ENCODE data around the gene CD81. TPM values are rescaled to one million over a fixed set of nuclear protein-coding genes. Genes with fewer than 3 reads are reported as not detected.

The CD81 gene
- total RNA-seq, 1 donor from 2014 or later, result 441 TPM

DNA sequence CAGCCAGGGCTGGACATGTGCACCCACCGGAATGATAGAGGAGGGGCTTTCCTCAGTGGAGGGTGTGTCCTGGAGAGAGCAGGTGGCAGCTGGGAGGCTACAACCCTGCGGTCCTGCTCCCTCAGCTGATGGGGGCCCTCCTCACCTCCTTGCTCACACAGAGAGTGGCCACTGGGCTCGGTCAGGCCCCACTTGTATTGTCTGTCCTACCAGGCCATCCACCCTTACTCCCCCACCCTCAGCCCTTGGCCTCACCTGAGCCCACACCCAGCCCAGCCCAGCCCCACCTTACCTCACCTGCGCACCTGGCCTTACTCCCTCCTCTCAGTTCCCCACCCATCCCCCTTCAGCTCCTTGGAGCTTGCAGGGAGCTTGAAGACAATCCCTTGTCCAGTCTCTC lies 64.1 kb downstream of the CD81 start:
- peak; percentile 61 for DNase-seq (ENCODE audit: low spot score)
- TF ChIP-seq, protein P1, sequence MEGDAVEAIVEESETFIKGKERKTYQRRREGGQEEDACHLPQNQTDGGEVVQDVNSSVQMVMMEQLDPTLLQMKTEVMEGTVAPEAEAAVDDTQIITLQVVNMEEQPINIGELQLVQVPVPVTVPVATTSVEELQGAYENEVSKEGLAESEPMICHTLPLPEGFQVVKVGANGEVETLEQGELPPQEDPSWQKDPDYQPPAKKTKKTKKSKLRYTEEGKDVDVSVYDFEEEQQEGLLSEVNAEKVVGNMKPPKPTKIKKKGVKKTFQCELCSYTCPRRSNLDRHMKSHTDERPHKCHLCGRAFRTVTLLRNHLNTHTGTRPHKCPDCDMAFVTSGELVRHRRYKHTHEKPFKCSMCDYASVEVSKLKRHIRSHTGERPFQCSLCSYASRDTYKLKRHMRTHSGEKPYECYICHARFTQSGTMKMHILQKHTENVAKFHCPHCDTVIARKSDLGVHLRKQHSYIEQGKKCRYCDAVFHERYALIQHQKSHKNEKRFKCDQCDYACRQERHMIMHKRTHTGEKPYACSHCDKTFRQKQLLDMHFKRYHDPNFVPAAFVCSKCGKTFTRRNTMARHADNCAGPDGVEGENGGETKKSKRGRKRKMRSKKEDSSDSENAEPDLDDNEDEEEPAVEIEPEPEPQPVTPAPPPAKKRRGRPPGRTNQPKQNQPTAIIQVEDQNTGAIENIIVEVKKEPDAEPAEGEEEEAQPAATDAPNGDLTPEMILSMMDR (IDR thresholded peaks at IDR 0.05), result no peak
- peaks cover 50% of the 10 kb centered on the region for H3K27me3 Mint-ChIP-seq (ENCODE audit: low read depth)
- H3K4me3 Mint-ChIP-seq (ENCODE audit: unreplicated experiment), result no peak overlapping the region
- peaks cover 2% of the 10 kb centered on the region for H3K36me3 Mint-ChIP-seq (ENCODE audit: low read depth)
- peaks cover 13% of the 10 kb centered on the region for H3K9me3 Mint-ChIP-seq (ENCODE audit: low read depth)
- no peak overlapping the region for H3K27ac Mint-ChIP-seq (ENCODE audit: unreplicated experiment)
- H3K4me1 Mint-ChIP-seq (ENCODE audit: low read depth), result peaks cover 3% of the 10 kb centered on the region

DNA sequence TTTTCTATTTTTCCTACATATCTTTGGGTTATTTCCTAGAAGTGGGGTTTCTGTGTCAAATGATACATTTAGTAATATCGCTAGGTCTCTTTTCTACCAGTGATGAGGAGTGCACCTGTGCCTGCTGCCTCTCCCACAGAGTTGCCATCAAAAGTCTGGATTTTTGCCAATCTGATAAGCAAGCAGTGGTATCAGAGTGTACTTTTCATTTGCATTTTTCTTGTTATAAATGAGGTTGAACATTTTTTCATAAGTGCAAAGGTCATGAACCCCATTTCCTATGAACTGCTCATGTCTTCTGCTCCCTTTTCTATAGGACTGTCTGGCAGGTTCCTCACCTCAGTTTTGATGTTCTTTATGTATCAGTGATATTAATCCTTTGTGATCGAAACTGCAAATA lies 65.5 kb downstream of the CD81 start:
- Mint-ChIP-seq H3K27ac (ENCODE audit: unreplicated experiment) (no peak overlapping the region), H3K4me3 (ENCODE audit: unreplicated experiment) (no peak overlapping the region), H3K36me3 (ENCODE audit: low read depth) (peaks cover 2% of the 10 kb centered on the region), H3K9me3 (ENCODE audit: low read depth) (peaks cover 13% of the 10 kb centered on the region), H3K4me1 (ENCODE audit: low read depth) (peaks cover 3% of the 10 kb centered on the region), H3K27me3 (ENCODE audit: low read depth) (peaks cover 52% of the 10 kb centered on the region)
- no peak for DNase-seq (ENCODE audit: low spot score)
- TF ChIP-seq, protein P1 (IDR thresholded peaks at IDR 0.05), result no peak

DNA sequence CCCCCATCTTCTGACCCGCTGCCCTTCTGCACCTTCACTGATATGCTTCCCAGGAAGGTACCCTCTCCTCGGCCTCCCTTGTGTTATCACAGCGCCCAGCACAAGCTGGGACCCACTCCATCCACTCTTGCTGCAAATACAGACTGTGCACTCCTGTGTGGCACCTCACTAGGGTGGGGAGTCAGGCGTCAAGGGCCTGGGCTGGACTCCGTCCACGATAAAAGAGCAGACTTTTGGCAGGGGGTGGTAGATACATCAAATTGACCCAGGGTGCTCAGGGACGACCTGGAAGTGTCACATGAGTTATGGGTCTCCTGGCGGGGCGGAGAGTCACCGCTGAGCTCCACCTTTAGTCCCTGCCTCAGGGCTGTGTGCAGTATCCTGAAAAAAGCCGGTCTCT lies 66.3 kb downstream of the CD81 start:
- TF ChIP-seq, protein P1 (IDR thresholded peaks at IDR 0.05), result no peak
- no peak overlapping the region for H3K27ac Mint-ChIP-seq (ENCODE audit: unreplicated experiment)
- H3K4me1 Mint-ChIP-seq (ENCODE audit: low read depth), result peaks cover 3% of the 10 kb centered on the region
- H3K27me3 Mint-ChIP-seq (ENCODE audit: low read depth), result peaks cover 46% of the 10 kb centered on the region
- H3K9me3 Mint-ChIP-seq (ENCODE audit: low read depth), result peaks cover 13% of the 10 kb centered on the region
- no peak overlapping the region for H3K4me3 Mint-ChIP-seq (ENCODE audit: unreplicated experiment)
- H3K36me3 Mint-ChIP-seq (ENCODE audit: low read depth), result peaks cover 2% of the 10 kb centered on the region
- peak; percentile 40 for DNase-seq (ENCODE audit: low spot score)

DNA sequence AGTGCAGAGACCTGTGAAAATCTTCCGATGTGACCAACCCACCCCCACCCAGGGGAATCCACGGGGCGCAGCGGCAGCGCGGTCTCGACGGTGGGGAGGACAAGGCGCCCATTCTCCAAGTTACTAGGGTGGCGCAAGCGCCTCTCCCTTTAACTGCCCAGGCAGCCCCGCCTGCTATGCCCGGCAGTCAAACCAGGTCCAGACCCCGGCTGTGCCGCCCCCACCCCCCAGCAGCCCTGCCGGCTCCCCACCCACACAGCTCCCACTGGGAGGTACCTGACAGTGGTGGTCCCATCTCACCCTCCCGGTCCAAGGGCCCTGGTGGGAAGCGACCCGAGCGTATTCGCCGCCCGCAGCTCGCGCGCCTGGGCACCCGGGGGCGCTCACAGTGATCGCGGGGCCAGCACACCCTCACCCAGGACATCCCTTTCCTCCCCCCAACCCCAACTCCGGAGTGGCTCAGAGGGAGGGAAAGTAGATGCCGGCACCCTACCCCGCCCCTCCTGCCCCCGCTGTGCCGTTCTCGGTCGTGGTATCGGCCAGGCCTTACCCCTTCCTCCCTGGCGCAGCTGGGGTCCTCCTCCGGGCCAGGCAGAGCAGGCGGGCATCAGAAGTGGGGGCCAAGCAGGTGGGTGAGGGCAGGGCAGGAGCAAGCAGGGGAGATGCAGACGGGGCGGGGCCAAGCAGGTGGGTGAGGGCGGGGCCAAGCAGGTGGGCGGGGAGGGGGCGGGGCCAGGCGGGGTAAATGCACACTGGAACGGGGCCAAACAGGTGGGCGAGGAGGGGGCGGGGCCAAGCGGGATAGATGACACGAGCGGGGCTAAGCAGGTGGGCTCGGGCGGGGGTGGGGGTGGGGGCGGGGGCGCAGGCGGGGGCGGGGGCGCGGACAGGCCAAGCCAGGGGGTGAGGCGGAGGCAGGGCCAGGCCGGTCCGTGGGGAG lies 67.0 kb downstream of the CD81 start, which contains the start of gene TRPM5:
TSS of gene TRPM5 (minus strand) at position 634 of the 940 bp plus-strand sequence. CDS start 21,478 bp downstream, outside the sequence.
- H3K4me3 Mint-ChIP-seq (ENCODE audit: unreplicated experiment), result peak within 1 kb of the TSS; percentile 42
- peaks cover 13% of the 10 kb centered on the region for H3K9me3 Mint-ChIP-seq (ENCODE audit: low read depth)
- DNase-seq (ENCODE audit: low spot score), result peak; percentile 77
- no peak within 1 kb of the TSS for H3K27ac Mint-ChIP-seq (ENCODE audit: unreplicated experiment)
- peaks cover 40% of the 10 kb centered on the region for H3K27me3 Mint-ChIP-seq (ENCODE audit: low read depth)
- TF ChIP-seq, protein P1 (IDR thresholded peaks at IDR 0.05), result no peak
- no peaks in the 10 kb centered on the region for H3K36me3 Mint-ChIP-seq (ENCODE audit: low read depth)
- H3K4me1 Mint-ChIP-seq (ENCODE audit: low read depth), result peaks cover 3% of the 10 kb centered on the region

DNA sequence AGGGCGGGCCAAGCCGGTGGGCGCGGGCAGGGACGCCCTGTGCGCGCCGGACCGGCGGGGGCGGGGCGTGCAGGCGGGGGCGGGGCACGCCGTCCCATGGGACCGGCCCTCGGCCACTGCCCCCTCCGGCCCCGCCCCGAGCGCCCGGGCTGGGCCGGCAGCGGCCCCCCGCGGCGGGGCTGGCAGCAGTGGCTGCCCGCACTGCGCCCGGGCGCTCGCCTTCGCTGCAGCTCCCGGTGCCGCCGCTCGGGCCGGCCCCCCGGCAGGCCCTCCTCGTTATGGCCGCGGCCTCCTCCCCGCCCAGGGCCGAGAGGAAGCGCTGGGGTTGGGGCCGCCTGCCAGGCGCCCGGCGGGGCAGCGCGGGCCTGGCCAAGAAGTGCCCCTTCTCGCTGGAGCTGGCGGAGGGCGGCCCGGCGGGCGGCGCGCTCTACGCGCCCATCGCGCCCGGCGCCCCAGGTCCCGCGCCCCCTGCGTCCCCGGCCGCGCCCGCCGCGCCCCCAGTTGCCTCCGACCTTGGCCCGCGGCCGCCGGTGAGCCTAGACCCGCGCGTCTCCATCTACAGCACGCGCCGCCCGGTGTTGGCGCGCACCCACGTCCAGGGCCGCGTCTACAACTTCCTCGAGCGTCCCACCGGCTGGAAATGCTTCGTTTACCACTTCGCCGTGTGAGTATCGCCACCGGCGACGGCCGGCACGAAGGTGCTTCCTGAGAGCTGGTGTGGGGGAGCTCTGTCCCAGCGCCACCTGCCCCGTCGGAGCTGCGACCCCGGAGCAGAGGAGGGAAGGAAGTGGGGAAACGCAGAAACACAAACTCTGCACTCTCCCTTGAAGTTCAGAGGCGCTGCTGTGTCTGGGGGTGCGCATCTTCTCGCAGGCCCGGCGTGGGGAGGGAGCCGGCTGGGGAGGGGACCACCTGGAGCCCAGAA lies 68.0 kb downstream of the CD81 start, which contains the start of gene KCNQ1:
TSS of gene KCNQ1 (plus strand) at position 188 of the 925 bp plus-strand sequence. CDS start at position 279, 91 bp downstream.
- Mint-ChIP-seq H3K27me3 (ENCODE audit: low read depth) (peaks cover 35% of the 10 kb centered on the region), H3K4me1 (ENCODE audit: low read depth) (peaks cover 3% of the 10 kb centered on the region)

More for the DNA sequence above, 68.0 kb downstream of the CD81 start, which contains the start of gene KCNQ1:
- TF ChIP-seq, protein P1 (IDR thresholded peaks at IDR 0.05), result no peak
- H3K36me3 Mint-ChIP-seq (ENCODE audit: low read depth), result no peaks in the 10 kb centered on the region
- DNase-seq (ENCODE audit: low spot score), result peak; percentile 52
- peak within 1 kb of the TSS; percentile 42 for H3K4me3 Mint-ChIP-seq (ENCODE audit: unreplicated experiment)
- no peak within 1 kb of the TSS for H3K27ac Mint-ChIP-seq (ENCODE audit: unreplicated experiment)
- peaks cover 11% of the 10 kb centered on the region for H3K9me3 Mint-ChIP-seq (ENCODE audit: low read depth)

Measured in chondrocyte (in vitro differentiated cells).